ENCODE results near the gene PIH1D1. TPM values are rescaled to one million over a fixed set of nuclear protein-coding genes. Genes with fewer than 3 reads are reported as not detected.

PIH1D1 gene
- total and polyA plus RNA-seq, 2 of the 8 experiments (the other 6 are each of a cell fraction or from before 2014, with no cell fraction given), result 146 to 195 TPM

- no peak overlapping the region for H2BK15ac ChIP-seq (ENCODE audit: low read length)
- no peak overlapping the region for H3K23ac ChIP-seq (ENCODE audit: insufficient read length)
- DNase-seq (ENCODE audit: low read depth in 1 of 2, low spot score in 2 of 2) (no peak), FAIRE-seq (no peak)
- H3K27me3 ChIP-seq (replicated peaks in 1 of 4; ENCODE audit: control insufficient read depth in 3 of 4, extremely low read depth in 1 of 4, insufficient read depth in 3 of 4, low read length in 3 of 4), result no peaks in the 10 kb centered on the region
- H3K4ac ChIP-seq (replicated peaks; ENCODE audit: insufficient read length, low read depth, low read length), result no peak overlapping the region
- no peak overlapping the region for H2BK20ac ChIP-seq (ENCODE audit: low read length)
- no peak overlapping the region for H2BK120ac ChIP-seq (replicated peaks; ENCODE audit: low read depth, low read length)
- CTCF ChIA-PET (ENCODE audit: partially characterized antibody), result interaction anchor here (4.8 kb wide), 1 partner anchor 10 kb away, joined by 28 read pairs; the partner anchor contains the start of gene FLT3LG
- no peak overlapping the region for H4K8ac ChIP-seq (ENCODE audit: extremely low read depth, insufficient read depth, low read length)
- H3K27ac ChIP-seq (ENCODE audit: low read depth, low read length), result no peak overlapping the region
- 93% methylated on average over 10 of the region's 12 CpGs; no CpG with 5 or more reads in 1 of the 2 experiments for WGBS, 2 experiments (ENCODE audit: extremely low coverage in 1 of 2, insufficient coverage in 1 of 2, insufficient read length in 1 of 2, insufficient replicate concordance in 2 of 2, low coverage in 1 of 2, low lambda C conversion rate in 2 of 2, missing lambda C conversion rate in 1 of 2)
- H4K5ac ChIP-seq (ENCODE audit: insufficient read length, low read depth, low read length), result no peak overlapping the region
- no peaks in the 10 kb centered on the region for H3K4me1 ChIP-seq (replicated peaks in 1 of 4; ENCODE audit: control insufficient read depth in 3 of 4, insufficient read depth in 4 of 4, low read length in 3 of 4)
- POLR2A ChIA-PET (ENCODE audit: partially characterized antibody), result no interaction called here
- H4K20me1 ChIP-seq (replicated peaks in 1 of 2; ENCODE audit: control insufficient read depth in 1 of 2, insufficient read depth in 2 of 2, low read length in 2 of 2), result no peaks in the 10 kb centered on the region
- no peaks in the 10 kb centered on the region; the same call in 1 of the 2 replicates for H3K79me1 ChIP-seq (ENCODE audit: low read depth, low read length)
- H4K91ac ChIP-seq (replicated peaks; ENCODE audit: insufficient read length, low read length), result no peak overlapping the region
- no peak overlapping the region for H3K18ac ChIP-seq (ENCODE audit: extremely low read depth, low read length)
- no peaks in the 10 kb centered on the region for H3K79me2 ChIP-seq (ENCODE audit: control insufficient read depth in 1 of 2, insufficient read depth in 2 of 2, low read length in 2 of 2)
- H2AFZ ChIP-seq (ENCODE audit: low read length), result no peak overlapping the region
- no peak overlapping the region for H2AK5ac ChIP-seq (ENCODE audit: low read depth, low read length)
- H3K56ac ChIP-seq (replicated peaks; ENCODE audit: insufficient read length, low read depth, low read length), result no peak overlapping the region
- no peak overlapping the region for H2BK5ac ChIP-seq (ENCODE audit: low read depth, low read length)
- no peak overlapping the region for H3K14ac ChIP-seq (ENCODE audit: insufficient read length)
- H3K9me3 ChIP-seq (ENCODE audit: insufficient read depth in 2 of 2, low read depth in 1 of 2, low read length in 1 of 2), result no peaks in the 10 kb centered on the region
- no peak overlapping the region for H3K4me2 ChIP-seq (ENCODE audit: insufficient read depth in 1 of 2, low read depth in 2 of 2, low read length in 2 of 2)
- no peak overlapping the region for H3K9ac ChIP-seq (replicated peaks in 1 of 4; ENCODE audit: extremely low read depth in 1 of 4, low read depth in 3 of 4, low read length in 3 of 4)
- peaks cover 0 to 17% (median 6%) of the 10 kb centered on the region in 4 experiments; a peak in 4 of 8 replicates for H3K36me3 ChIP-seq (ENCODE audit: control insufficient read depth in 2 of 4, insufficient read depth in 4 of 4, low read length in 3 of 4)
- H2BK12ac ChIP-seq (ENCODE audit: low read depth, low read length), result no peak overlapping the region
- no peak overlapping the region for H3K4me3 ChIP-seq (ENCODE audit: extremely low read depth in 1 of 4, insufficient read depth in 2 of 4, low read depth in 3 of 4, low read length in 4 of 4)
- H3K23me2 ChIP-seq (ENCODE audit: low read depth, low read length), result no peaks in the 10 kb centered on the region
- no peak for TF ChIP-seq ZNF274 (IDR thresholded peaks at IDR 0.05; ENCODE audit: borderline replicate concordance, extremely low read depth, low read length)
- TF ChIP-seq TEAD4 (IDR thresholded peaks at IDR 0.05; ENCODE audit: low read depth, low read length), result no peak
- TF ChIP-seq NRF1 (IDR thresholded peaks at IDR 0.05; ENCODE audit: low read depth, low read length), result no peak
- TF ChIP-seq POLR2A (IDR thresholded peaks at IDR 0.05; ENCODE audit: control extremely low read depth in 1 of 2, low read depth in 2 of 2, low read length in 2 of 2), result no peak
- TF ChIP-seq POU5F1 (IDR thresholded peaks at IDR 0.05; ENCODE audit: low read depth, low read length), result no peak
- no peak for TF ChIP-seq JUND (IDR thresholded peaks at IDR 0.05; ENCODE audit: low read length)
- no peak for TF ChIP-seq CBX8 (IDR thresholded peaks at IDR 0.05; ENCODE audit: borderline replicate concordance, low read depth, low read length)
- TF ChIP-seq SAP30 (IDR thresholded peaks at IDR 0.05; ENCODE audit: insufficient read depth, insufficient replicate concordance, low read length), result no peak
- TF ChIP-seq CHD2 (IDR thresholded peaks at IDR 0.05; ENCODE audit: low read length), result no peak
- no peak for TF ChIP-seq E2F6 (IDR thresholded peaks at IDR 0.05)
- TF ChIP-seq HDAC2 (IDR thresholded peaks at IDR 0.05; ENCODE audit: borderline replicate concordance in 1 of 2, low read depth in 2 of 2, low read length in 2 of 2), result no peak
- no peak for TF ChIP-seq SP1 (IDR thresholded peaks at IDR 0.05; ENCODE audit: low read depth, low read length)
- no peak for TF ChIP-seq SIN3A (conservative IDR thresholded peaks at IDR 0.05 in 1 of 2, IDR thresholded peaks at IDR 0.05 in 1 of 2; ENCODE audit: low read depth in 1 of 2, low read length in 2 of 2)
- TF ChIP-seq SIRT6 (IDR thresholded peaks at IDR 0.05; ENCODE audit: low read length), result no peak
- TF ChIP-seq TAF1 (IDR thresholded peaks at IDR 0.05; ENCODE audit: low read depth, low read length), result no peak
Observed at GRCh38 chr19:49462492-49462891, 10.9 kb upstream of the PIH1D1 start.

All from H1 (cell line).